Naive thymus-derived CD4-positive, alpha-beta T cell (primary cell): Measurements from ENCODE around the gene ZBED4. TPM values are rescaled to one million over a fixed set of nuclear protein-coding genes. Genes with fewer than 3 reads are reported as not detected.

Experiments
- ATAC-seq: fragments of 150-1000 bp; cut with Tn5 transposase; 2 replicates; pipeline ENCODE4 v1.10.0; 2021; ENCODE audit warnings: mild to moderate bottlenecking, moderate library complexity
- CTCF ChIA-PET: fragments of 350-600 bp; sonication (Branson Sonifier 250); formaldehyde crosslinking; loops from one replicate; lab custom pipeline; 2021; ENCODE audit warnings: antibody characterized with exemption; lab: Charles Lee
- POLR2A ChIA-PET: fragments of 350-600 bp; sonication (Branson Sonifier 250); formaldehyde crosslinking; loops from one replicate; lab custom pipeline; 2021; ENCODE audit warnings: antibody characterized with exemption, inconsistent platforms; lab: Charles Lee
- DNase-seq, 9 donors: peaks; one replicate each; pipeline versions ENCODE4 v3.0.0 to v3.0.0-alpha.2; 2020 to 2022; ENCODE audit warnings: mixed read lengths in 1 of 9
- H3K27ac ChIP-seq: one replicate; pipeline ENCODE4 v1.7.0; 2013; ENCODE audit warnings: mild to moderate bottlenecking, low read depth, low read length, moderate library complexity
- H3K27me3 ChIP-seq, 2 donors: one replicate each; pipeline ENCODE4 v1.7.0; 2013; ENCODE audit warnings: low read length in 2 of 2, mild to moderate bottlenecking in 2 of 2, moderate library complexity in 2 of 2; ENCODE audit not compliant: control insufficient read depth in 2 of 2, insufficient read depth in 2 of 2
- H3K36me3 ChIP-seq, 3 experiments: 1 replicate in 2 of 3; 2 replicates in 1 of 3; pipeline ENCODE4 v1.7.0; 2013; ENCODE audit warnings: low read length in 3 of 3, mild to moderate bottlenecking in 3 of 3, moderate library complexity in 1 of 3; ENCODE audit not compliant: insufficient read depth in 3 of 3, control insufficient read depth in 2 of 3
- H3K4me1 ChIP-seq, 2 donors: one replicate each; pipeline ENCODE4 v1.7.0; 2013; ENCODE audit warnings: low read length in 2 of 2, mild to moderate bottlenecking in 2 of 2, moderate library complexity in 1 of 2; ENCODE audit not compliant: control insufficient read depth in 2 of 2, insufficient read depth in 2 of 2
- H3K4me3 ChIP-seq: 2 replicates; pipeline ENCODE4 v1.7.0; 2013; ENCODE audit warnings: mild to moderate bottlenecking, low read length
- H3K9me3 ChIP-seq, 3 experiments: 1 replicate in 2 of 3; 2 replicates in 1 of 3; pipeline ENCODE4 v1.7.0; 2013; ENCODE audit warnings: low read length in 3 of 3; ENCODE audit not compliant: control insufficient read depth in 2 of 3
- H3K27ac Mint-ChIP-seq, 9 donors: one replicate each; pipeline ENCODE4 v1.8.0; 2020 to 2022; ENCODE audit warnings: mixed read lengths in 9 of 9, mild to moderate bottlenecking in 8 of 9, moderate library complexity in 5 of 9, inconsistent platforms in 2 of 9
- H3K27me3 Mint-ChIP-seq, 5 donors: one replicate each; pipeline ENCODE4 v1.8.0; 2021 to 2022; ENCODE audit warnings: mixed read lengths in 5 of 5, mild to moderate bottlenecking in 1 of 5
- H3K36me3 Mint-ChIP-seq, 5 donors: one replicate each; pipeline ENCODE4 v1.8.0; 2020 to 2022; ENCODE audit warnings: mixed read lengths in 5 of 5, mild to moderate bottlenecking in 3 of 5, inconsistent platforms in 1 of 5
- H3K4me1 Mint-ChIP-seq, 7 donors: one replicate each; pipeline ENCODE4 v1.8.0; 2020 to 2022; ENCODE audit warnings: mixed read lengths in 7 of 7, mild to moderate bottlenecking in 3 of 7, inconsistent platforms in 1 of 7
- H3K4me3 Mint-ChIP-seq, 10 donors: one replicate each; pipeline ENCODE4 v1.8.0; 2020 to 2022; ENCODE audit warnings: mild to moderate bottlenecking in 10 of 10, mixed read lengths in 10 of 10, moderate library complexity in 6 of 10, inconsistent platforms in 2 of 10
- H3K9me3 Mint-ChIP-seq, 11 donors: one replicate each; pipeline ENCODE4 v1.8.0; 2020 to 2022; ENCODE audit warnings: mixed read lengths in 11 of 11, mild to moderate bottlenecking in 4 of 11, inconsistent platforms in 1 of 11, moderate library complexity in 1 of 11
- intact Hi-C, 2 donors: fragments of 100-400 bp; cut with micrococcal nuclease; formaldehyde crosslinking; loops; one replicate each; pipeline ENCODE4 v1.15.1; 2023
- polyA plus RNA-seq, 2 donors: library from polyadenylated mRNA; unstranded; fragments of 300-500 nt; fragmentation: Illumina TruSeq; gene quantifications; one replicate each; pipeline ENCODE4 v1.2.3, GENCODE V29; 2021
- total RNA-seq, 6 experiments: library from RNA in 5 of 6; stranded (reverse) in 5 of 6; gene quantifications; 1 replicate in 5 of 6; 2 replicates in 1 of 6; pipeline ENCODE4 v1.2.3 and lab custom pipeline; 2021 to 2026

The ZBED4 gene
- total RNA-seq (10 to 100 TPM; 13.6 to 20.1 (median 17.1) TPM), polyA plus RNA-seq (10 to 100 TPM in 1 of 2 donors, 1 to 10 TPM in 1; 6.0 to 10.6 TPM), total RNA-seq (lab: John Stamatoyannopoulos, UW) (34.3 reads per million, percentile 63 among the genes with 10 or more reads in this experiment)

GRCh38 chr22:49852898-49853894 lies at the start of gene ZBED4:
ZBED4 (plus strand) TSS chr22:49853844; CDS start chr22:49883663, 29,819 bp downstream.
- Mint-ChIP-seq H3K4me1 (peaks cover 30 to 62% (median 45%) of the 10 kb centered on the region in 7 donors), H3K27ac (peak within 1 kb of the TSS; percentile 86 to 97 (median 93)), H3K36me3 (peaks cover 0 to under 1% (median 0%) of the 10 kb centered on the region in 5 donors), H3K27me3 (peaks cover 0 to 17% (median 0%) of the 10 kb centered on the region in 5 donors), H3K4me3 (peak within 1 kb of the TSS; percentile 90 to 99 (median 96)), H3K9me3 (peaks cover 0 to 3% (median 0%) of the 10 kb centered on the region in 11 donors)
- DNase-seq (peak; percentile 90 to 100 (median 98)), ATAC-seq (peak; percentile 95)
- peak within 1 kb of the TSS; percentile 68 for H3K4me3 ChIP-seq
- intact Hi-C loops: loop anchor here (1.0 to 5.0 kb wide), 10 partner anchors 14 to 339 kb away; partner anchors contain the start of genes ALG12 (in 2 of the 2), CRELD2 (in 2 of the 2), BRD1 (in 1 of the 2) and PIM3 (in 1 of the 2)
- H3K36me3 ChIP-seq: no peaks in the 10 kb centered on the region
- peaks cover 14 to 31% of the 10 kb centered on the region in 2 donors for H3K4me1 ChIP-seq
- no peaks in the 10 kb centered on the region for H3K27me3 ChIP-seq
- peak within 1 kb of the TSS; percentile 90 for H3K27ac ChIP-seq
- ChIA-PET POLR2A (interaction anchor here (0.7 to 1.6 kb wide), 7 partner anchors 13 to 86 kb away, joined by 3 to 14 read pairs (median 3); partner anchors contain the start of genes ALG12, BRD1 and CRELD2), CTCF (no interaction called here)
- H3K9me3 ChIP-seq: no peaks in the 10 kb centered on the region

- ATAC-seq (no peak), DNase-seq (no peak)
- Histone ChIP-seq H3K4me1 (peaks cover 28 to 55% of the 10 kb centered on the region in 2 donors), H3K27ac (peak overlapping the region; percentile 43), H3K27me3 (no peaks in the 10 kb centered on the region), H3K36me3 (peaks cover 0 to 18% (median 4%) of the 10 kb centered on the region in 3 experiments), H3K9me3 (no peaks in the 10 kb centered on the region), H3K4me3 (no peak overlapping the region)
- POLR2A ChIA-PET: interaction anchor here (0.7 to 2.8 kb wide), 6 partner anchors 12 to 108 kb away, joined by 3 to 11 read pairs (median 4); no protein-coding TSS in a partner anchor
- H3K27me3 Mint-ChIP-seq: no peaks in the 10 kb centered on the region
- intact Hi-C loops: loop anchor here in 1 of 2 donors (5.0 kb wide), 1 partner anchor 40 kb away; no protein-coding TSS in a partner anchor
- peaks cover 57 to 89% (median 70%) of the 10 kb centered on the region in 7 donors for H3K4me1 Mint-ChIP-seq
- peak overlapping the region in 9 of 10 donors; percentile 61 to 81 (median 68) for H3K4me3 Mint-ChIP-seq
- H3K27ac Mint-ChIP-seq: peak overlapping the region; percentile 78 to 98 (median 91)
- H3K36me3 Mint-ChIP-seq: peaks cover 0 to 34% (median 13%) of the 10 kb centered on the region in 5 donors
- CTCF ChIA-PET: no interaction called here
- H3K9me3 Mint-ChIP-seq: no peaks in the 10 kb centered on the region
Observed at GRCh38 chr22:49807129-49807528, 46.5 kb upstream of the ZBED4 start.

GRCh38 chr22:49807780-49808708 lies 45.6 kb upstream of the ZBED4 start:
- Mint-ChIP-seq H3K4me1 (peaks cover 58 to 91% (median 76%) of the 10 kb centered on the region in 7 donors), H3K27me3 (no peaks in the 10 kb centered on the region), H3K9me3 (no peaks in the 10 kb centered on the region), H3K4me3 (peak overlapping the region; percentile 61 to 81 (median 68)), H3K27ac (peak overlapping the region; percentile 78 to 98 (median 91)), H3K36me3 (peaks cover 0 to 34% (median 13%) of the 10 kb centered on the region in 5 donors)
- peak in 7 of 9 donors; percentile 64 to 85 (median 78) for DNase-seq
- Histone ChIP-seq H3K9me3 (no peaks in the 10 kb centered on the region), H3K27me3 (no peaks in the 10 kb centered on the region), H3K4me3 (no peak overlapping the region), H3K27ac (peak overlapping the region; percentile 43), H3K4me1 (peaks cover 24 to 55% of the 10 kb centered on the region in 2 donors), H3K36me3 (peaks cover 0 to 12% (median 0%) of the 10 kb centered on the region in 3 experiments)
- intact Hi-C loops: loop anchor here (1.0 to 5.0 kb wide), 6 partner anchors 19 to 110 kb away; partner anchors contain the start of genes ZBED4 (in 2 of the 2), ALG12 (in 1 of the 2), BRD1 (in 1 of the 2) and CRELD2 (in 1 of the 2)
- peak; percentile 76 for ATAC-seq
- CTCF ChIA-PET: interaction anchor here (0.6 to 0.9 kb wide), 2 partner anchors 13 to 76 kb away, joined by 3 read pairs; no protein-coding TSS in a partner anchor
- POLR2A ChIA-PET: interaction anchor here (0.6 to 3.3 kb wide), 9 partner anchors 11 to 731 kb away, joined by 3 to 22 read pairs (median 5); partner anchors contain the start of gene BRD1

GRCh38 chr22:49810363-49811019 lies 43.2 kb upstream of the ZBED4 start:
- POLR2A ChIA-PET: interaction anchor here (1.2 to 3.3 kb wide), 5 partner anchors 11 to 32 kb away, joined by 3 to 22 read pairs (median 6); partner anchors contain the start of gene BRD1
- ATAC-seq (no peak), DNase-seq (no peak)
- Histone ChIP-seq H3K27me3 (no peaks in the 10 kb centered on the region), H3K9me3 (no peaks in the 10 kb centered on the region), H3K36me3 (peaks cover 0 to 9% (median 0%) of the 10 kb centered on the region in 3 experiments), H3K4me1 (peaks cover 22 to 55% of the 10 kb centered on the region in 2 donors), H3K4me3 (no peak overlapping the region), H3K27ac (no peak overlapping the region)
- Mint-ChIP-seq H3K36me3 (peaks cover 0 to 29% (median 12%) of the 10 kb centered on the region in 5 donors), H3K27ac (peak overlapping the region; percentile 15 to 98 (median 83)), H3K4me1 (peaks cover 62 to 90% (median 80%) of the 10 kb centered on the region in 7 donors), H3K4me3 (peak overlapping the region in 9 of 10 donors; percentile 11 to 76 (median 54)), H3K9me3 (no peaks in the 10 kb centered on the region), H3K27me3 (no peaks in the 10 kb centered on the region)
- CTCF ChIA-PET: interaction anchor here (2.0 kb wide), 1 partner anchor 8 kb away, joined by 8 read pairs; no protein-coding TSS in a partner anchor
- intact Hi-C loops: no loop called here
